Activated naive CD8-positive, alpha-beta T cell treated with anti-CD3 and anti-CD28 coated beads, Interleukin-2, amount 50 U/mL, for 24 hours (primary cell): ENCODE data around the gene RAD23A.

ENCODE experiments used
- ATAC-seq: fragments of 150-1000 bp; cut with Tn5 transposase; one replicate; pipeline ENCODE4 v1.10.0; 2021
- DNase-seq: peaks from one replicate; pipeline ENCODE4 v3.0.0; 2021
- H3K27ac Mint-ChIP-seq: one replicate; pipeline ENCODE4 v1.8.0; 2021; ENCODE audit warnings: mild to moderate bottlenecking, mixed read lengths
- H3K27me3 Mint-ChIP-seq: one replicate; pipeline ENCODE4 v1.8.0; 2021; ENCODE audit warnings: mixed read lengths
- H3K36me3 Mint-ChIP-seq: one replicate; pipeline ENCODE4 v1.8.0; 2021; ENCODE audit warnings: low read depth, mixed read lengths
- H3K4me1 Mint-ChIP-seq: one replicate; pipeline ENCODE4 v1.8.0; 2021; ENCODE audit warnings: mixed read lengths
- H3K4me3 Mint-ChIP-seq: one replicate; pipeline ENCODE4 v1.8.0; 2021; ENCODE audit warnings: mild to moderate bottlenecking, moderate library complexity, mixed read lengths
- H3K9me3 Mint-ChIP-seq: one replicate; pipeline ENCODE4 v1.8.0; 2021; ENCODE audit warnings: mixed read lengths

The RAD23A gene

DNA sequence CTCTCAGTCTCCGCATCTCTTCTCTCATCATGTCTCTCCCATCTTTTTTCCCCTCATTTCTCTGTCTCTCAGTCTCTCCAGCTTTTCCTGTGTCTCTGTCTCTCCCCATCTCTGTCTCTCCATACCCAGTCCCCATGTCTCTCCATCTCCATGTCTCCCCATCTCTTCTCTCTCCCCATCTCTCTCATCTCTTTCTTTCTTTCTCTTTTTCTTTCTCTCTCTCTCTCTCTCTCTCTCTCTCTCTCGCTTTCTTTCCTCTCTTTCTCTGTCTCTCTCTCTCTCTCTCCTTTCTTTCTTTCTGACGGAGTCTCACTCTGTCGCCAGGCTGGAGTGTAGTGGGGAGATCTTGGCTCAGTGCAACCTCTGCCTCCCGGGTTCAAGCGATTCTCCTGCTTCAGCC, 37.0 kb downstream of the RAD23A start:
- ATAC-seq, result no peak
- no peak for DNase-seq
- peaks cover 10% of the 10 kb centered on the region for H3K27me3 Mint-ChIP-seq
- H3K4me1 Mint-ChIP-seq, result peaks cover 2% of the 10 kb centered on the region
- no peak overlapping the region for H3K4me3 Mint-ChIP-seq
- H3K9me3 Mint-ChIP-seq, result no peaks in the 10 kb centered on the region
- H3K36me3 Mint-ChIP-seq, result no peaks in the 10 kb centered on the region
- H3K27ac Mint-ChIP-seq, result no peak overlapping the region

DNA sequence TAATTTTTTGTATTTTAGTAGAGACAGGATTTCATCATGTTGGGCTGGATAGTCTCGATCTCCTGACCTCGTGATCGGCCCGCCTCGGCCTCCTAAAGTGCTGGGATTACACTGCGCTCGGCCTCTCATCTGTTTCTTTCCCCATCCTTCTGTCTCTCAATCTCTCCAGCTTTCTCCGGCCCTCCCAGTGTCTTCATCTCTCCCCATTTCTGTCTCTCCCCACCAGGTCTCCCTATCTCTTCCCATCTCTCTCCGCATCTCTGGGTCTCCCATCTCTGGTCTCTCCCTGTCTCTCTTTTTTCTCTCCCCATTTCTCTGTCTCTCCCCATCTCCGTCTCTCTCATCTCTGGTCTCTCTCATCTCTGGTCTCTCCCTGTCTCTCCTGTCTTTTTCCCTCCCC, 37.4 kb downstream of the RAD23A start:
- H3K4me1 Mint-ChIP-seq, result no peaks in the 10 kb centered on the region
- H3K9me3 Mint-ChIP-seq, result no peaks in the 10 kb centered on the region
- ATAC-seq (no peak), DNase-seq (no peak)
- H3K4me3 Mint-ChIP-seq, result no peak overlapping the region
- H3K27me3 Mint-ChIP-seq, result peaks cover 7% of the 10 kb centered on the region
- no peaks in the 10 kb centered on the region for H3K36me3 Mint-ChIP-seq
- no peak overlapping the region for H3K27ac Mint-ChIP-seq

DNA sequence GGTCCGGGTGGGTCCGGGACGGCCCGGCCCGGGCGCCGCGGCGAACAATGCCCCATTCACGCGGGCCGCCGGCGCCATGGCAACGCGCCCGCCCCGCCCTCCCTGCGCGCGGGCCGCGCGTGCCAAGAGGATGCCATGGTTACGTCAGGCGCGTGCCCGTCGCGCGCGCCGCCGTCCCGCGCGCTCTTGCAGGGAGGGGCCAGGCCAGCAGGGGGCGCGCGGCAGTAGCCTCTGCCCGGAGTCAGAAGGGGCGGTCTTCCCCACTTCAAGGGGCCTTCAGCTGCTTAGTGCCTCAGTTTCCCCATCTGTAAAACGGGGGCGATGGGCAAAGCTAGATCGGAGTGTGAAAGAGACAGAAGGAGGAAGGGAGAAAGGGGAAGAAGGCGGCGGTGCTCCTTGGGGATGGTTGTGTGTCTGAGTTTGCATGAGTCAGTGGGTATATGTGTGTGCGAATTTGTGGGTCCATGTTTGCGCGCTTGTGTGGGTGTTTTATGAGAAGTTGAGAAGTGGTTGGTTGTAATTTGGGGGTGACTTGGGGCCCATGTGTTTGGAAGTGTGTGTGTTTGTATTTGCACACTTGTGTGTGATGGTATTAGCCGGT, 38.0 kb downstream of the RAD23A start:
- Mint-ChIP-seq H3K27ac (no peak overlapping the region), H3K27me3 (peaks cover 5% of the 10 kb centered on the region), H3K4me1 (no peaks in the 10 kb centered on the region), H3K9me3 (no peaks in the 10 kb centered on the region), H3K4me3 (no peak overlapping the region), H3K36me3 (no peaks in the 10 kb centered on the region)
- ATAC-seq (peak; percentile 79), DNase-seq (peak; percentile 87)

DNA sequence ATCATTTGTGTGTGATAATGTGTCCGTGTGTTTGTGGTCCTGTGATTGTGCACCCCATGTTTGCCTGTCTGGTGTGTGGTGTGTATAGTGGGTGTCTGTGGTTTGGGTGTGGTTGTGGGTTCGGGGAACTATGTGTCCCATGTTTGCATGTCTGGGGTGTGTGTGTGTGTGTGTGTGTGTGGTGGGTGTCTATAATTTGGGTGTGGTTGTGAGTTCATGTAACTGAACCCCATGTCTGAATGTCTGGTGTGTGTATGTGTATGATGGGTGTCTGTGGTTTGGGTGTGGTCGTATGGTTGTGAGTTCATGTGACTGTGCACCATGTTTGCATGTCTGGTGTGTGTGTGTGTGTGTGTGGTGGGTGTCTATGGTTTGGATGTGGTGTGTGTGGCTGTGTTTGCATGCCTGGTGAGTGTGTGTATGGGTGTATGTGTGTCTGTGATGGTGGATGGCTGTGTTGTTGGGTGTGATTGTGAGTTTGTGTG, 38.5 kb downstream of the RAD23A start:
- DNase-seq (no peak), ATAC-seq (no peak)
- Mint-ChIP-seq H3K36me3 (no peaks in the 10 kb centered on the region), H3K4me3 (no peak overlapping the region), H3K9me3 (no peaks in the 10 kb centered on the region), H3K27me3 (peaks cover 1% of the 10 kb centered on the region), H3K27ac (no peak overlapping the region), H3K4me1 (no peaks in the 10 kb centered on the region)

DNA sequence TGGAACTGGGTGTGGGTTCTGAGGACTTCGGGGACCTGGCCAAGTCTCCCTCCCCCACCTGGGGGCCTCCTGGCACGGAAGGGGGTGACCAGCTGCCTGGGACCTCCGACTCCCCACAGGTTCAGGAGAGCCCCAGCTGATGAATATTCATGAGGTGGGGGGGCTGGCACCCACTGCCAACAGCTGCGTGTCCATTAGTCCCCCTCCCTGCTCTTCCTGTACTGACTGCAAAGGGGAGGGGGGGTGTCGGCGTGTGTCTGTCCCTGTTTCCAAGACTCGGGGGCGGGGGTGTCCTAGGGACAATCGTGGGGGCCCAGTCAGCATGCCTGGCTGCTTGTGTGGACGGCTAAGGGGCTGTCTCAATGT, 39.0 kb downstream of the RAD23A start:
- no peaks in the 10 kb centered on the region for H3K36me3 Mint-ChIP-seq
- H3K4me1 Mint-ChIP-seq, result no peaks in the 10 kb centered on the region
- no peak overlapping the region for H3K27ac Mint-ChIP-seq
- no peak for ATAC-seq
- H3K4me3 Mint-ChIP-seq, result no peak overlapping the region
- no peak for DNase-seq
- H3K9me3 Mint-ChIP-seq, result no peaks in the 10 kb centered on the region
- H3K27me3 Mint-ChIP-seq, result peaks cover 1% of the 10 kb centered on the region

DNA sequence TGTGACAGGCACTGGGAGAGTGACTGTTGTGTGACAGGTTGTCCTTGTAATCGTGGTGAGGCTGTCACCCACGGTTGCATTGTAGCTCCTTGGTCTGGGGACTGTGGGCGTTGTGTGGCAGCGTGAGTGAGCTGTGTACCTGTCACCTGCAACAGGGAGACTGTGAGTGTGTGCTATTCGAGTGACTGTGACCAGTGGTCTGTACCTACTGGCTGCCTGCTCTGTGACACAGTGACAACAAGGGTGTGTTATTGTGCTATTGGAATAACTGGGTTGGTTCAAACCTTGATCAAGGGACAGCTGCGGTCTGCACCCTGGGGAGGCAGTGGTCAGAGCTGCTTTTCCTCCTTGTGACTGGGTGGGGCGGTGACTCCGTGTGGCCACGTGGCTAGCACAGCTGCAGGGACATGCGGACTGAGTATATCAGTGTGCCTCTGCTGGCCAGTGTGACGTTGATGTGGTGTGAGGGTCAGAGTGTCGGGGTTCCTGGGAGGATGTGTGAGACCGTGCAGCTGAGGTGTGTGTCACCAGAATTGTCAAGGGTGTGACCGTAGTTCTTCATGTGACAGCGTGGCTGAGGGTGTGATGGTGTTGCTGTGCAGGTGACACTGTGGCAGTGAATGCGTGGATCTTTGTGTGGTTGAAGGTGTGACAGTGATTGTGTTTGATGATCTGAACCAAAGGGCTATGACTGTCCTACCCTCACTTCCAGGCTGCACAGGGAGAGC, 39.6 kb downstream of the RAD23A start:
- H3K36me3 Mint-ChIP-seq, result no peaks in the 10 kb centered on the region
- no peaks in the 10 kb centered on the region for H3K4me1 Mint-ChIP-seq
- no peaks in the 10 kb centered on the region for H3K9me3 Mint-ChIP-seq
- H3K27me3 Mint-ChIP-seq, result peaks cover 1% of the 10 kb centered on the region
- no peak overlapping the region for H3K4me3 Mint-ChIP-seq
- no peak overlapping the region for H3K27ac Mint-ChIP-seq
- DNase-seq (no peak), ATAC-seq (peak; percentile 6)

DNA sequence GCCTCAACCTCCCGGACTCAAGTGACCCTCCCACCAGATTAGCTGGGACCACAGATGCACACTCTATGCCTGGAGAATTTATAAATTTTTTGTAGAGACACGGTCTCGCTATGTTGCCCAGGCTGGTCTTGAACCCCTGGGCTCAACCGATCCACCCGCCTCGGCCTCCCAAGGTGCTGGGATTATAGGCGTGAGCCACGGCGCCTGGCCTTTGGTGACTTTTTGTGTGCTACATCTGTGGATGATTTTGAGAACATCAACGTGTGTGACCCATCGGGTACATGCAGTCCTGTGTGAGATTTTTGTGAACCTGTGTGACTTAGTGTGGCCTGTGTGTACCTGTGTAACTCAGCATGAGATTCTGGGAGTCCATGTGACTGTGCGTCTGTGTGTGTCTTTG, 41.1 kb downstream of the RAD23A start:
- no peak overlapping the region for H3K27ac Mint-ChIP-seq
- H3K4me1 Mint-ChIP-seq, result no peaks in the 10 kb centered on the region
- ATAC-seq (no peak), DNase-seq (no peak)
- no peak overlapping the region for H3K4me3 Mint-ChIP-seq
- H3K9me3 Mint-ChIP-seq, result no peaks in the 10 kb centered on the region
- H3K27me3 Mint-ChIP-seq, result peaks cover 4% of the 10 kb centered on the region
- no peaks in the 10 kb centered on the region for H3K36me3 Mint-ChIP-seq

DNA sequence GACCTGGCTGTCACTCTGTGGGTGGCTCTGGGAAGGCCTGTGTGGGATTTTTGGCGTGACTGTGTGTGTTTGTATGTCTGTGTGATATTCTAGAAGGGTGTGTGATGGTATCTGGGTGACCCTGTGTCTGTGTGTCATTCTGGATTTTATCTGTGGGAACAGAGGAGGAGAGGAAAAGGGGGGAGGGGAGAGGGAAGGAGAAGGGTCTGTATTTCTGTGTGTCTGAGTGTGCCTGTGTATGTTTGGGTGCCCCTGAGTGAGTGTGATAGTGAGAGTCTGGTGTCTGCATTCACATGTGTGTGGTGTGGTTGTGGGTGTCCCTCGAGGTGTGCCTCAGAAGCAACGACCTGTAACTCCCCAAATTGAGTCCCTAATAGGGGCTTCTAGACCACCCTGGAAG, 41.5 kb downstream of the RAD23A start:
- H3K4me3 Mint-ChIP-seq, result no peak overlapping the region
- DNase-seq (no peak), ATAC-seq (no peak)
- H3K9me3 Mint-ChIP-seq, result no peaks in the 10 kb centered on the region
- no peak overlapping the region for H3K27ac Mint-ChIP-seq
- no peaks in the 10 kb centered on the region for H3K4me1 Mint-ChIP-seq
- no peaks in the 10 kb centered on the region for H3K36me3 Mint-ChIP-seq
- H3K27me3 Mint-ChIP-seq, result peaks cover 4% of the 10 kb centered on the region

DNA sequence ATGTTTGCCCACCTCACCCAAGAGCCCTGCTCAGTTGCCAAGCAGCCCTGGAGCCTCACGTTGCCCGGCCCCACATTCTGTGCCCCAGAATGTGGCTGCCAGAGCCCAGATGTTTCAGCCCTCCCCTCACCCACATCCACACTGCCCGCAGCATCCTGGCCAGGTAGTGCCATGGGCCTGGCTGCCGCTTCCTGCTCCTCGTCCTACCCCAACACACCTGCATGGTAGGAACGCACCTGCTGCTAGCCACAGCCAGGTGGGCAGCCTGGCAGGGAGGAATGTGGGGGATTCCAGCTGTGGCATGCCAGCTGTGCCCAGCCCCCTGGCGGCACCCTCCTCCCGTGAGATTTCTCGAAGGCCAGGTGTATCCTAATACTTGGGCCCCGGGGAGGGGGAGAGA, 42.1 kb downstream of the RAD23A start:
- H3K4me1 Mint-ChIP-seq, result no peaks in the 10 kb centered on the region
- H3K4me3 Mint-ChIP-seq, result no peak overlapping the region
- H3K9me3 Mint-ChIP-seq, result no peaks in the 10 kb centered on the region
- H3K27ac Mint-ChIP-seq, result no peak overlapping the region
- H3K27me3 Mint-ChIP-seq, result peaks cover 4% of the 10 kb centered on the region
- H3K36me3 Mint-ChIP-seq, result no peaks in the 10 kb centered on the region
- DNase-seq, result no peak
- ATAC-seq, result no peak

DNA sequence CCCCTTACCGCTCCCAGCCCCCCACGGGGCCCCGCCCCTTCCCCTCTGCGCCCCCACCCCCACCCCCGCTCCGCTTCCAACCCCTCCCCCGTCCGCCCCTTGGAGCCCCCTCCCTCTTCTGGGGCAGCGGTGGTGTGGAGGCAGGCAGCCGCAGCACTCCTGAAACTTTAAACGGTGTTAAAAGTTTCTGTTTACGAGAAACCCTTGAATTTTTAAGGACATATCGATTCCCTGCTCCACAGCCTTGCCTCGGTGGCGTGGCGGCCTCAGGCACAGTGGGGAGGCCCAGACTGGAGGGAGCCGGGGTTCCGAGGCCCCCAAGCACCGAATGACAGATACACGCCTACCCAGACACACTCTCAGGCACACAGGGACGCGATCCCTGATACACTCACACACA, 44.8 kb downstream of the RAD23A start:
- peaks cover 11% of the 10 kb centered on the region for H3K27me3 Mint-ChIP-seq

DNA sequence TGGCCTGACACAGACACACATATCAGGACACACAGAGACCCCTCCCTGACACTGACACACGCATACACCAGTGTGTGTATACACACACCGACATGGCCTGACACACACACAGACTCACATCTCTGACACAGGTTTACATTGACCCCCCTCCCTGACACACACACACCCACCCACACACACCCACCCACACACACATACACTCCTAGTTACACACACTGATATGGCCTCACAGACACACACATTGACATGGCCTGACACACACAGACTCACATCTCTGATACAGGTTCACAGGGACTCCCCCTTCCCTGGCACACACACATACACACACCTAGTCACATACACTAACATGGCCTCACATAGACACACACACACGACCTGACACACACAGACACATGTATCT, 45.2 kb downstream of the RAD23A start:
- Mint-ChIP-seq H3K9me3 (no peaks in the 10 kb centered on the region), H3K4me3 (no peak overlapping the region), H3K4me1 (peaks cover 6% of the 10 kb centered on the region), H3K27ac (no peak overlapping the region), H3K36me3 (no peaks in the 10 kb centered on the region), H3K27me3 (peaks cover 11% of the 10 kb centered on the region)
- no peak for ATAC-seq
- no peak for DNase-seq

More for the DNA sequence above, 44.8 kb downstream of the RAD23A start:
- no peak overlapping the region for H3K4me3 Mint-ChIP-seq
- ATAC-seq (no peak), DNase-seq (no peak)
- H3K4me1 Mint-ChIP-seq, result peaks cover 6% of the 10 kb centered on the region
- H3K36me3 Mint-ChIP-seq, result no peaks in the 10 kb centered on the region
- H3K27ac Mint-ChIP-seq, result no peak overlapping the region
- no peaks in the 10 kb centered on the region for H3K9me3 Mint-ChIP-seq

DNA sequence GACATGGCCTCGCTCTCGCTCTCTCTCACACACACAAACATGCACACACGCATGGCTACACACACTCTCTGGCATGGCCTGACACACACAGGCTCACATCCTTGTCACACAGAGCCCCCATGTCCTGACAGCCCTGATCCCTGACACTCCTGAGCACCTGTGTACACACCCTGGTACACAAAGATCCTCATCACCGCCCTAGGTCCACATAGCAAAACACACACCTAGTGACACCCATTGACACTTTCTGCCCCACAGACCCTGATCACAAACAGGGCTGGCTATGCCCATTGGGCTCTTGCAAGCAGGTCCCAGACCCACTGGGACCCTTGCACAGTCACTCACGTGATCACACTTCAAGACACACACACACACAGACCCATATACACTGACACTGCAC, 45.6 kb downstream of the RAD23A start:
- no peaks in the 10 kb centered on the region for H3K36me3 Mint-ChIP-seq
- H3K4me1 Mint-ChIP-seq, result peaks cover 7% of the 10 kb centered on the region
- no peak overlapping the region for H3K4me3 Mint-ChIP-seq
- H3K9me3 Mint-ChIP-seq, result no peaks in the 10 kb centered on the region
- no peak for ATAC-seq
- DNase-seq, result no peak
- peaks cover 11% of the 10 kb centered on the region for H3K27me3 Mint-ChIP-seq
- H3K27ac Mint-ChIP-seq, result no peak overlapping the region

DNA sequence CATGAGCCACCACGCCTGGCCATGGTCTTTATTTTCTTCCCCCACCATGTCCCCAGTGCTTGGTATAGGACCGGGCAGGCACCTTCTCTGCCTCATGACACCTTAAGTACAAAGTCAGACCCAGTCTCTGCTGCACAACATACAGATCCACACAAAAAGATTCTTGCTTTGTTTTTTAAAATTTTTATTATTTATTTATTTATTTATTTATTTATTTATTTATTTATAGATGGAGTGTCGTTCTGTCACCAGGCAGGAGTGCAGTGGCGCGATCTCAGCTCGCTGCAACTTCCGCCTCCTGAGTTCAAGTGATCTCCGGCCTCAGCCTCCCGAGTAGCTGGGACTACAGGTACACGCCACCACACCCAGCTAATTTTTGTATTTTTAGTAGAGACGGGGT, 47.1 kb downstream of the RAD23A start:
- no peak overlapping the region for H3K4me3 Mint-ChIP-seq
- H3K9me3 Mint-ChIP-seq, result no peaks in the 10 kb centered on the region
- H3K27ac Mint-ChIP-seq, result no peak overlapping the region

DNA sequence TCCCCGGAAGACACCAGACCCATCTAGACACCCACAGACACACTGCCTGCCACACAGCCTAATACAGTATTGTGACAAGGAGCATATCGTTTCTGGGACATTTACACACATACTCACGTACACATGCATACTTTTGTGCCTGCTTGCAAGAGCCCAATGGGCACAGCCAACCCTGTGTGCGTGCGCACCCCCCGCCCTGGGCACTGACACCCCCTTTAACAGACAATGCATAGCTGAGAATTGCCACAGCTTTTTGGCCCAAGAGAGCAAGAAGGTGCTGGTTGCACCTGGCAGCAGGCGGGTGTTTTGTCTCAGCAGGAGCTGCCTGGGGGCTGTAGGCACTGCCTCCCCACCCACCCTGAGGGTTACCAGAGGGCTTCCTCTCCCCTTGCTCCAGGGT, 47.9 kb downstream of the RAD23A start:
- Mint-ChIP-seq H3K4me1 (peaks cover 11% of the 10 kb centered on the region), H3K27me3 (peaks cover 13% of the 10 kb centered on the region), H3K4me3 (no peak overlapping the region), H3K9me3 (no peaks in the 10 kb centered on the region), H3K36me3 (no peaks in the 10 kb centered on the region), H3K27ac (no peak overlapping the region)
- DNase-seq (no peak), ATAC-seq (no peak)

More for the DNA sequence above, 47.1 kb downstream of the RAD23A start:
- Mint-ChIP-seq H3K27me3 (peaks cover 13% of the 10 kb centered on the region), H3K36me3 (no peaks in the 10 kb centered on the region), H3K4me1 (peaks cover 11% of the 10 kb centered on the region)
- ATAC-seq (no peak), DNase-seq (no peak)

DNA sequence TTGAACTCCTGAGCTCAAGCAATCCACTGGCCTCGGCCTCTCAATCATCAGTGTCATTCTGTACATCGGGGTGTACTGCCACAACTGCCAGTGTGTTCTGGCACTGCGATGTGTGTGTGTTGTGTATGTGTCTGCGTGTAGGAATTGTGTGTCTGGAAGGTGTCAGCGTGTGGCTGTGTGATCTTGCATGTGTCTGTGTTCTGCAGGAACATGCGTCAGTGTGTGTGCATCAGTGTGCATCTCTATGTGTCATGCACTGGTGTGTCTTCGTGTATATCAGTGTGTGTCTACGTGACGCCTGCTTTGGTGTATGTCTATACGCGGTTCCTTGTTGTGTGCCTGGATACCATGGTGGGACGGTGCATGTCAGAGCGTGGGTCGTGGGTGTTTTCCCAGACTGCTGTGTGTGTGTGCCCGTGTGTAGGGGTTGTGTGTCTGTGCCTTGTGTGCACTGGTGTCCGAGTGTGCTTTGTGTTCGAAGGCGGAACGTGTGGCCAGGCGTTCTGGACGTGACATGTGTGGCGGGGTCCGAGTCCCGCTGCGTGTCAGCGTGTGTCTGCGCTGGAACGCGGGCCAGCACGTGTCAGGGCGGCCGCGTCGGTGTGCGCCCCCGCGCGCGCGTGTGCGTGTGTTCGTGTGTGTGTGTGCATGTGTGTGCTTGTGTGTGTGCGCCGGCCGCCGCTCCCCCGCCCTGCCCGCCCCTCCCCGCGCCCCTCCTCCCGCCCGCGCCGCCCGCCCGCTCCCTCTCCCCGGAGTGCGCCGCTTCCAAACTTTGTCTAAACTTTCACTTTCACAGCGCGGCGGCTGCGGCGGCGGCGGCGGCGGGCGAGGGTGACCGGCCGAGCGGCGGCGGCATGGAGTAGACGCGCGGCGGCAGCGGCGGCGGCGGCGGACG, 49.3 kb downstream of the RAD23A start, which contains the start of gene NFIX:
TSS of gene NFIX (plus strand) at position 775 of the 895 bp plus-strand sequence. CDS start 363 bp downstream, outside the sequence.
- no peaks in the 10 kb centered on the region for H3K9me3 Mint-ChIP-seq
- peaks cover 13% of the 10 kb centered on the region for H3K27me3 Mint-ChIP-seq
- H3K4me1 Mint-ChIP-seq, result peaks cover 11% of the 10 kb centered on the region
- peak within 1 kb of the TSS; percentile 89 for H3K27ac Mint-ChIP-seq
- ATAC-seq, result peak; percentile 21
- H3K4me3 Mint-ChIP-seq, result peak within 1 kb of the TSS; percentile 84
- no peaks in the 10 kb centered on the region for H3K36me3 Mint-ChIP-seq
- DNase-seq, result peak; percentile 62
